ES-I3 (cell line): Measurements from ENCODE around the gene VMP1.
"Not testable (repeated sequence)": the region's sequence is repeated elsewhere in the genome, so short reads cannot be mapped to it uniquely, and the experiment has no call there.

Source experiments
- H3K36me3 ChIP-seq: 2 replicates; pipeline ENCODE4 v1.6.1; 2013; ENCODE audit warnings: mild to moderate bottlenecking, low read length, control low read depth, moderate library complexity; ENCODE audit not compliant: insufficient read depth
- H3K4me1 ChIP-seq: 2 replicates; pipeline ENCODE4 v1.6.1; 2013; ENCODE audit warnings: mild to moderate bottlenecking, control low read depth, low read length; ENCODE audit not compliant: insufficient read depth
- H3K9ac ChIP-seq: 2 replicates; pipeline ENCODE4 v1.6.1; 2013; ENCODE audit warnings: low read depth, mild to moderate bottlenecking, low read length, moderate library complexity
- H3K9me3 ChIP-seq: 2 replicates; pipeline ENCODE4 v1.6.1; 2013; ENCODE audit warnings: mild to moderate bottlenecking, low read length, moderate library complexity; ENCODE audit not compliant: control insufficient read depth, insufficient read depth

Gene VMP1

GRCh38 chr17:59830846-59831486, 123.5 kb downstream of the VMP1 start:
- no peaks in the 10 kb centered on the region for H3K9me3 ChIP-seq
- H3K4me1 ChIP-seq = peaks cover 34% of the 10 kb centered on the region
- no peaks in the 10 kb centered on the region for H3K36me3 ChIP-seq
- no peak overlapping the region for H3K9ac ChIP-seq

DNA sequence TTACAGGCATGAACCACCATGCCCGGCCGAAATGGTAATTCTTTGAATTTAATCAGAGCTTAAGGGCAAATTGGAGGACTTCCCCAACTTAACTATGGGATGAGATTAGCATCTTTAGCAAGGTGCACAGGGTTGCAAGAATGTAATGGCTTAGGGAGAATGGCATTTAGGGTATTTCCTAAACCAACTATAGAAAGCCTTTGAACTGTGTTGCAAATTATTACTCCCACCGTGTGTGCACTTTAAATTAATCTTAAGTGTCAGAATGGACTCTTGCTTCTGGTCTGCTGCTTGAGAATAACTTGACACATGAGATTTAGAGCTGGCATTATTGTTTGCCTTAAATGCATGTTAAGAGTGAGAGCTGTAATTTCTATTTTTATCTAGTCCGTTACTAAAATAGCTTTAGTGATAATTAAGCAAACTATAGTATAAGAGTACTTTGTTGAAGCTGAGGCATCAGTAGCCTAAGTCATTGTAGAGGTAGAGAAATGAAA, 125.5 kb downstream of the VMP1 start:
- H3K9me3 ChIP-seq = no peaks in the 10 kb centered on the region
- H3K4me1 ChIP-seq = peaks cover 28% of the 10 kb centered on the region
- H3K36me3 ChIP-seq = no peaks in the 10 kb centered on the region
- H3K9ac ChIP-seq = no peak overlapping the region

DNA sequence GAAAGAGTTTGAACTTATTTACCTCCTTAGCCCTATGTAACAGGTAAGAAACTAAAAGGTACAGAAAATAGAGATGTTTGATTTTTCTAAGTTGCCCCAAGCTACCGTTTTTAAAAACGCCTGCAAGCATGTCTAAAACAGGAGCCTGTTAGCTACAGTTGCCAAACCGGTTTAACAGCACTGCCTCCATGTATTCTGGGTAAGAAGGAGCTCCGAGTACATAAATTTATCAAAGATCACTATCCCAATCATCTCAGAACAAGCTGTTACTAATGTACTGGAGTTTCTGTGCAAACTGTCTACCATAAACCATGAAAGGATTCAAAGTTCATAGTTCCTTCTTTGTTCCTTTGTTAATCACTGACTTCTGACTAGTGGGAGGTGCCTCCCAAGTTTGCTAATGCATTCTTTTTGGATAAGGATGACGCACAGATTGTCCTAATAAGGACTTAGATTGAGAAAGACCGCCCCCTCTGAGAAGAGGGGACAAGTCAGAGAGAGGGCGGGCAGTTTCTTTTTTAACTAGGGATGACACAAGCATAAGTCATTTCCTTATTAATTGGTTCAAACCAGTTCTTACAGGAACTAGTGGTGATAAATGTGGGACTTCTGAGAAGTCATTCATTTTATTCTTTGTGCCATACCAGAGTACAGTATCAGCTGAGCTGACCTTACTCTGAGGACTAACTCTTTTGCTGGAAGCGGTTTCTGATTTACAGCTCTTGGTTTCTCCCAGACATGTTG, 130.0 kb downstream of the VMP1 start:
- Histone ChIP-seq H3K9me3 (no peaks in the 10 kb centered on the region), H3K36me3 (peaks cover 18% of the 10 kb centered on the region), H3K4me1 (peaks cover 11% of the 10 kb centered on the region; the same call in 1 of the 2 replicates), H3K9ac (peak overlapping the region; percentile 83)

DNA sequence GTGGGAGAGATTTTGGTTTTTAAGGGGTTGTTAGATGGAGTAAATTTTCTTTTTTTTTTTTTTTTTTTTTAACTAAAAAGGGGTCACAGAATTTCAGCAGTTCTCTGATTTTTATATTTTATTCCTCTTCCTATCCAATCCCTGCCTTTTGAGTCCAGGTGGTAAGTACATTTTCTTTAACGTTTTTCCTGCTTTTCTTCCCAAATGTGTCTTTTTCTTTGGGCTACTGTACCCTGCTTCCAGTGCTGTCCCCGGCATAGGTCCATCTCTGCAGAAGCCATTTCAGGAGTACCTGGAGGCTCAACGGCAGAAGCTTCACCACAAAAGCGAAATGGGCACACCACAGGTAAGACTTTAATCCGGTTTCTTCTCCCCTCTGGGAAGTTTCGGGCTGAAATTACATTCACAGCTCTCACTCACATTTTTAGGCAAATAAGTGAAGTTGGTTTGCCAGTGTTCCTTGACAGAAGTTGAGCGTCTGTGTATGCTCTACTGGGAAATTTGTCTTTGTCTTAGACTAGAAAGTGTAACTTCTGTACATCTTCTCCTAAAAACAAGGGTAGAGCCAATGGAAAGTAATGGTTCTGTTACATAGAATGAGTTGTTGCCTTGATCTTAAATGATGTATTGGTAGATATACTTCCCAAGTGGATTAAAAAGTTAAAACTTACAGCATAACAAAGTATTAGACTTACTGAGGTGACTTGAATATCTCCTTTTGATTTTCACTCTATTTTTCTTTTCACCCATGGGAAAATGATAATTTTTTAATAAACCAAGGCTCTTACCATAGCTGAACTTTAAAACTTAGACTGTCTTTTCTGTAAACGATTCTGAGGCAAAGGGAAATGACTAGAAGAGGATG, 130.8 kb downstream of the VMP1 start:
- peak overlapping the region; percentile 83 for H3K9ac ChIP-seq
- H3K9me3 ChIP-seq = no peaks in the 10 kb centered on the region
- peaks cover 18% of the 10 kb centered on the region for H3K36me3 ChIP-seq
- H3K4me1 ChIP-seq = 0 out of 2 replicates have a peak, but pooled peaks cover 6% of the 10 kb centered on the region

DNA sequence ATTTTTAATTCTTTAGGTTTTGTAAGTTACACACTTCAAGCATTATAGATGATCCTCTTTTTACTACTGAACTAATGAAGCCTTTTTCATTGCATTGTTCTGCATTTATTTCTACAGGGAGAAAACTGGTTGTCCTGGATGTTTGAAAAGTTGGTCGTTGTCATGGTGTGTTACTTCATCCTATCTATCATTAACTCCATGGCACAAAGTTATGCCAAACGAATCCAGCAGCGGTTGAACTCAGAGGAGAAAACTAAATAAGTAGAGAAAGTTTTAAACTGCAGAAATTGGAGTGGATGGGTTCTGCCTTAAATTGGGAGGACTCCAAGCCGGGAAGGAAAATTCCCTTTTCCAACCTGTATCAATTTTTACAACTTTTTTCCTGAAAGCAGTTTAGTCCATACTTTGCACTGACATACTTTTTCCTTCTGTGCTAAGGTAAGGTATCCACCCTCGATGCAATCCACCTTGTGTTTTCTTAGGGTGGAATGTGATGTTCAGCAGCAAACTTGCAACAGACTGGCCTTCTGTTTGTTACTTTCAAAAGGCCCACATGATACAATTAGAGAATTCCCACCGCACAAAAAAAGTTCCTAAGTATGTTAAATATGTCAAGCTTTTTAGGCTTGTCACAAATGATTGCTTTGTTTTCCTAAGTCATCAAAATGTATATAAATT, 132.3 kb downstream of the VMP1 start:
- H3K4me1 ChIP-seq = 0 out of 2 replicates have a peak, but pooled peaks cover 6% of the 10 kb centered on the region
- H3K36me3 ChIP-seq = peaks cover 18% of the 10 kb centered on the region
- H3K9ac ChIP-seq = peak overlapping the region; percentile 83
- no peaks in the 10 kb centered on the region for H3K9me3 ChIP-seq

- Histone ChIP-seq H3K9me3 (no peaks in the 10 kb centered on the region), H3K36me3 (peaks cover 18% of the 10 kb centered on the region), H3K4me1 (peaks cover 13% of the 10 kb centered on the region; the same call in 1 of the 2 replicates), H3K9ac (peak overlapping the region; percentile 83)
These were observed 133.1 kb downstream of the VMP1 start for GRCh38 chr17:59840329-59841090.

GRCh38 chr17:59841091-59841881, 133.8 kb downstream of the VMP1 start:
- peak overlapping the region; percentile 83 for H3K9ac ChIP-seq
- not testable (repeated sequence) for H3K9me3 ChIP-seq
- H3K36me3 ChIP-seq = peaks cover 18% of the 10 kb centered on the region
- peaks cover 19% of the 10 kb centered on the region for H3K4me1 ChIP-seq

- H3K4me1 ChIP-seq = peaks cover 21% of the 10 kb centered on the region
- not testable (repeated sequence) for H3K9me3 ChIP-seq, H3K9ac ChIP-seq
- H3K36me3 ChIP-seq = peaks cover 18% of the 10 kb centered on the region
These were observed 134.4 kb downstream of the VMP1 start for GRCh38 chr17:59841882-59842263.

DNA sequence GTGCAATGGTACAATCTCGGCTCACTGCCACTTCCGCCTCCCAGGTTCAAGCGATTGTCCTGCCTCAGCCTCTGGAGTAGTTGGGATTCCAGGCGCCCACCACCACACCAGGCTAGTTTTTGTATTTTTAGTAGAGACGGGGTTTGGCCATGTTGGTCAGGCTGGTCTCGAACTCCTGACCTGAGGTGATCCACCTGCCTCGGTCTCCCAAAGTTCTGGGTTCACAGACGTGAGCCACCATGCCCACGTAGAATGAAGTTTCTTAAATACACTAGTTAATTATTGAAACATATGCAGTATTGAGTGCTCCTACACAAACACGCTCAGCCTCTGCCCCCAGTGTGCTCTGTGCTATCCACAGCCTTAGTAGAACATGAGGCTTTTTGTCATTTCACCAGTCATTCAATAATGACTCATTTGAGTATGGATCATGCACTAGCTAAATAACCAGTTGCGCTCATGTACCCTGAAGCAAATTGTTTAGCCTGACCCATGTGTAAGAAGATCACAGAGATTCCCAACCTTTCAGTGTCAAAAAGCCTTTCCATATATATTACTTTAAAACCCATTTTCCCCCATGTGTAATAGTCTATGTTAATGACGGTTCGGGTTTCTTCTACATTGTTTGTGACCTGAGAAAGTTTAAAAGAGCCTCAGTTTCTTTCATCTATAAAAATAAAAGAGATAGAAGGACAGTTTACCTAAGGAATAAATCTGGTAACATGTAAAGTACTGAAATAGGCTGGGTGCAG, 135.6 kb downstream of the VMP1 start:
- no peaks in the 10 kb centered on the region for H3K9me3 ChIP-seq
- no peak overlapping the region for H3K9ac ChIP-seq
- peaks cover 22% of the 10 kb centered on the region for H3K4me1 ChIP-seq
- peaks cover 18% of the 10 kb centered on the region for H3K36me3 ChIP-seq

DNA sequence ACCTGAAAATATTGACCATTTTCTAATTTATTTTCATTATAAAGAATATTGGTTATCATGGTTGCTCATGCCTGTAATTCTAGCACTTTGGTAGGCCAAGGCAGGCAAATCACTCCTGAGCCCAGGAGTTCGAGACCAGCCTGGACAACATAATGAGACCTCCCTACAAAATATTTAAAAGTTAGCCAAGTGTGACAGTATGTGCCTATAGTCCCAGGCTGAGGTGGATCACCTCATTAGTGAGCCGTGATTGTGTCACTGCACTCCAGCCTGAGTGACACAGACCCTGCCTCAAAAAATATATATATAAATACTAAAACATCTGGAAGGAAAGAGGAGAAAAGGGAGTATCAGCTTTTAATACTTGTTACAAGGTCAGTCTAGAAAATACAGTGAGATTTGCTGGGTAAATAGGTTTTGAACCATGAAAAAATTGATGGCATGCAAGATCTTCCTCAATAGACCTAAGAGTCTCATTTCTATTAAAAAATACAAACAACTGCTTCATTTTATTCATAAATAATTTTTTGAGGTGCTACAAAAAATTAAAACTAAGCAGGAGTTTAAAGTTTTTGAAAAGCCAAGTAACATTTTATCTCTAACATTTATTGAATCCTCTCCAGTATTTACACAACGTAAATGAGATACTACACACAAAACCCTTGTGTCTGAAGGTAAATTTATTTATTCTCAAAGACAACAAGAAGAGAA, 137.6 kb downstream of the VMP1 start:
- Histone ChIP-seq H3K4me1 (peaks cover 28% of the 10 kb centered on the region), H3K9ac (no peak overlapping the region), H3K9me3 (no peaks in the 10 kb centered on the region), H3K36me3 (peaks cover 10% of the 10 kb centered on the region)

GRCh38 chr17:59845595-59846393, 138.3 kb downstream of the VMP1 start:
- no peaks in the 10 kb centered on the region for H3K9me3 ChIP-seq
- peaks cover 31% of the 10 kb centered on the region for H3K4me1 ChIP-seq
- no peak overlapping the region for H3K9ac ChIP-seq

More at GRCh38 chr17:59845595-59846393, 138.3 kb downstream of the VMP1 start:
- H3K36me3 ChIP-seq = 0 out of 2 replicates have a peak, but pooled peaks cover 4% of the 10 kb centered on the region
